ENCODE data around the gene UBE3C.
A peak's percentile ranks its signal among the peaks of the same experiment; 100 is the strongest.

The UBE3C gene

DNA sequence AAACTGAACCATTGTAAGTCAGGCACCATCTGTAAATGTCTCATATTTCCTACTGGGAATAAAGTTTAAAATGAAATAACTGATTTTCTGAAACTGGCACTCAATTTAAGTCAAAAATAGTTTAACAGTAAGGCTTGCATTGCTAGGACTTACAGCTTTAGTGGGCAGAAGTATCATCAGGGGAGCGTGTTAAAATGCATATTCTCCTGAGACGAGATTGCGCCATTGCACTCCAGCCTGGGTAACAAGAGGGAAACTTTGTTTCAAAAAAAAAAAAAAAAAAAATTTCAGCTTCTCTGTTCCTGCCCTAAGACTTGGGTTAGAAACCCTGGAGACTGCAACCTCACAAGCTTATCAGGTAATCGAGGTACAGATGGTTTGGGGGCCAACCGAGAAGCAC, 65.4 kb downstream of the UBE3C start:
- CTCF ChIA-PET: no interaction called here
- TF ChIP-seq, protein P1, sequence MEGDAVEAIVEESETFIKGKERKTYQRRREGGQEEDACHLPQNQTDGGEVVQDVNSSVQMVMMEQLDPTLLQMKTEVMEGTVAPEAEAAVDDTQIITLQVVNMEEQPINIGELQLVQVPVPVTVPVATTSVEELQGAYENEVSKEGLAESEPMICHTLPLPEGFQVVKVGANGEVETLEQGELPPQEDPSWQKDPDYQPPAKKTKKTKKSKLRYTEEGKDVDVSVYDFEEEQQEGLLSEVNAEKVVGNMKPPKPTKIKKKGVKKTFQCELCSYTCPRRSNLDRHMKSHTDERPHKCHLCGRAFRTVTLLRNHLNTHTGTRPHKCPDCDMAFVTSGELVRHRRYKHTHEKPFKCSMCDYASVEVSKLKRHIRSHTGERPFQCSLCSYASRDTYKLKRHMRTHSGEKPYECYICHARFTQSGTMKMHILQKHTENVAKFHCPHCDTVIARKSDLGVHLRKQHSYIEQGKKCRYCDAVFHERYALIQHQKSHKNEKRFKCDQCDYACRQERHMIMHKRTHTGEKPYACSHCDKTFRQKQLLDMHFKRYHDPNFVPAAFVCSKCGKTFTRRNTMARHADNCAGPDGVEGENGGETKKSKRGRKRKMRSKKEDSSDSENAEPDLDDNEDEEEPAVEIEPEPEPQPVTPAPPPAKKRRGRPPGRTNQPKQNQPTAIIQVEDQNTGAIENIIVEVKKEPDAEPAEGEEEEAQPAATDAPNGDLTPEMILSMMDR (IDR thresholded peaks at IDR 0.05; ENCODE audit: insufficient read depth, low read length, missing control alignments): no peak

GRCh38 chr7:157205438-157205837, 66.7 kb downstream of the UBE3C start:
- DNase-seq (ENCODE audit: low read depth, low spot score): no peak
- no peak overlapping the region for H3K4me3 ChIP-seq (ENCODE audit: low read depth, low read length)
- POLR2A ChIA-PET: no interaction called here
- TF ChIP-seq, protein P1 (IDR thresholded peaks at IDR 0.05; ENCODE audit: insufficient read depth, low read length, missing control alignments): no peak
- CTCF ChIA-PET: interaction anchor here (0.9 to 1.2 kb wide), 2 partner anchors 45 to 67 kb away, joined by 3 to 5 read pairs; no protein-coding TSS in a partner anchor

More for the DNA sequence above, 65.4 kb downstream of the UBE3C start:
- no peak for DNase-seq (ENCODE audit: low read depth, low spot score)
- POLR2A ChIA-PET: no interaction called here
- H3K4me3 ChIP-seq (ENCODE audit: low read depth, low read length): no peak overlapping the region

GRCh38 chr7:157208571-157209413, 70.1 kb downstream of the UBE3C start:
- TF ChIP-seq, protein P1 (IDR thresholded peaks at IDR 0.05; ENCODE audit: insufficient read depth, low read length, missing control alignments): no peak
- DNase-seq (ENCODE audit: low read depth, low spot score): no peak
- CTCF ChIA-PET: interaction anchor here (3.4 kb wide), 1 partner anchor 64 kb away, joined by 14 read pairs; no protein-coding TSS in a partner anchor
- H3K4me3 ChIP-seq (ENCODE audit: low read depth, low read length): no peak overlapping the region
- POLR2A ChIA-PET: no interaction called here

GRCh38 chr7:157210682-157211081, 72.0 kb downstream of the UBE3C start:
- no peak for DNase-seq (ENCODE audit: low read depth, low spot score)
- TF ChIP-seq, protein P1 (IDR thresholded peaks at IDR 0.05; ENCODE audit: insufficient read depth, low read length, missing control alignments): no peak
- POLR2A ChIA-PET: no interaction called here
- CTCF ChIA-PET: interaction anchor here (1.0 to 3.4 kb wide), 6 partner anchors 8 to 62 kb away, joined by 3 to 14 read pairs (median 4); no protein-coding TSS in a partner anchor
- no peak overlapping the region for H3K4me3 ChIP-seq (ENCODE audit: low read depth, low read length)

DNA sequence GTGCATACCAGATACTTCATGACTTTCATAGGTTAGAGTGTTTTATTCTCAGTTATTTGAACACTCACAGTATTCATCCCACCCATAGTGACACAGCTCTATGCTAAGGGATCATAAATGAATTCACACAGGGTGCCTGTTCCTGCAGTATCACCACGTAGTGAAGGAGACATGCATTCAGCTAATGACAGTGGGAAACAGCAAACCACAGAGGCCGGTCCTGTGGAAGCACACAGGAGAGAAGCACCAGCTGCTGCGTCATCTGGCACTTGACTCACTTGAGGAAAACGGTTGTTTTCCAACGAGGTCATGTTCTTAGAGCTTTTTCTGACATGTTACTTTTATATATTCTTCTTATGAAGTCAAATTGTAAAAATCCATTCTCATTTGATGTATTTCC, 73.0 kb downstream of the UBE3C start:
- CTCF ChIA-PET: interaction anchor here (0.8 to 3.4 kb wide), 7 partner anchors 9 to 318 kb away, joined by 3 to 14 read pairs (median 4); no protein-coding TSS in a partner anchor
- peak; percentile 75 for DNase-seq (ENCODE audit: low read depth, low spot score)
- POLR2A ChIA-PET: no interaction called here
- no peak overlapping the region for H3K4me3 ChIP-seq (ENCODE audit: low read depth, low read length)
- TF ChIP-seq, protein P1 (IDR thresholded peaks at IDR 0.05; ENCODE audit: insufficient read depth, low read length, missing control alignments): no peak

DNA sequence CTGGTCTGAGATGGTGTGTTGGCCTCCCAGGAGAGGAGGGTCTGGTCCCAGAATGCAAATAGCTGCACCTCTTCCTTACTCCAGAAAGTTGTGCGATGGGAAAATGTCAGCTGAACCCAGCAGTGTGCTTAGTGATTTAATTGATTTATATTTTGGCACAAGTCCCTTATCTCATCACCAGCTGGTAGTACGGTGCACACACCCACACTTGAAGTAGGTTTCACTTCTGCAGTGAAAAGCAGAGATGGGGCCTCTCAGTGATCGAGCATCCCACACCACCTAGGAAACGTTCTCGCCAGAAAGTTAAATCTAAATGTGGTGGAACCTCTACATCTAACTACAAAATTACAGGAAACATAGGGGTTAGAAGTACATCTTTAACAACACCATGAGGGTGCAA, 80.4 kb downstream of the UBE3C start:
- POLR2A ChIA-PET: no interaction called here
- DNase-seq (ENCODE audit: low read depth, low spot score): no peak
- TF ChIP-seq, protein P1 (IDR thresholded peaks at IDR 0.05; ENCODE audit: insufficient read depth, low read length, missing control alignments): no peak
- CTCF ChIA-PET: interaction anchor here (0.7 to 1.6 kb wide), 4 partner anchors 8 to 31 kb away, joined by 3 to 5 read pairs (median 4); no protein-coding TSS in a partner anchor
- no peak overlapping the region for H3K4me3 ChIP-seq (ENCODE audit: low read depth, low read length)
